Measurements from ENCODE around the gene KRT85.

KRT85 gene

GRCh38 chr12:52396656-52397055 lies 29.4 kb upstream of the KRT85 start:
- no peaks in the 10 kb centered on the region for H3K36me3 ChIP-seq (ENCODE audit: control insufficient read depth in 5 of 5, insufficient read depth in 5 of 5, low read length in 5 of 5)
- H3K4me3 ChIP-seq (ENCODE audit: low read depth in 1 of 5, low read length in 5 of 5): no peak overlapping the region
- H3K27me3 ChIP-seq (ENCODE audit: control insufficient read depth in 5 of 5, insufficient read depth in 4 of 5, low read length in 5 of 5): peaks cover 0 to 21% (median 4%) of the 10 kb centered on the region in 5 donors
- H3K27ac ChIP-seq (ENCODE audit: low read depth, low read length): no peak overlapping the region
- no peak overlapping the region for H3K9ac ChIP-seq (ENCODE audit: low read length in 5 of 5)
- peaks cover 0 to 10% (median under 1%) of the 10 kb centered on the region in 5 donors for H3K4me1 ChIP-seq (ENCODE audit: control insufficient read depth in 5 of 5, insufficient read depth in 5 of 5, low read length in 5 of 5)
- H3K9me3 ChIP-seq (ENCODE audit: control insufficient read depth in 5 of 5, low read length in 5 of 5): no peaks in the 10 kb centered on the region

GRCh38 chr12:52395761-52396434 lies 28.6 kb upstream of the KRT85 start:
- no peaks in the 10 kb centered on the region for H3K9me3 ChIP-seq (ENCODE audit: control insufficient read depth in 5 of 5, low read length in 5 of 5)
- H3K4me3 ChIP-seq (ENCODE audit: low read depth in 1 of 5, low read length in 5 of 5): no peak overlapping the region
- peaks cover 0 to 16% (median 8%) of the 10 kb centered on the region in 5 donors for H3K4me1 ChIP-seq (ENCODE audit: control insufficient read depth in 5 of 5, insufficient read depth in 5 of 5, low read length in 5 of 5)
- H3K27me3 ChIP-seq (ENCODE audit: control insufficient read depth in 5 of 5, insufficient read depth in 4 of 5, low read length in 5 of 5): peaks cover 0 to 18% (median 4%) of the 10 kb centered on the region in 5 donors
- no peaks in the 10 kb centered on the region for H3K36me3 ChIP-seq (ENCODE audit: control insufficient read depth in 5 of 5, insufficient read depth in 5 of 5, low read length in 5 of 5)
- no peak overlapping the region for H3K27ac ChIP-seq (ENCODE audit: low read depth, low read length)
- no peak overlapping the region for H3K9ac ChIP-seq (ENCODE audit: low read length in 5 of 5)

DNA sequence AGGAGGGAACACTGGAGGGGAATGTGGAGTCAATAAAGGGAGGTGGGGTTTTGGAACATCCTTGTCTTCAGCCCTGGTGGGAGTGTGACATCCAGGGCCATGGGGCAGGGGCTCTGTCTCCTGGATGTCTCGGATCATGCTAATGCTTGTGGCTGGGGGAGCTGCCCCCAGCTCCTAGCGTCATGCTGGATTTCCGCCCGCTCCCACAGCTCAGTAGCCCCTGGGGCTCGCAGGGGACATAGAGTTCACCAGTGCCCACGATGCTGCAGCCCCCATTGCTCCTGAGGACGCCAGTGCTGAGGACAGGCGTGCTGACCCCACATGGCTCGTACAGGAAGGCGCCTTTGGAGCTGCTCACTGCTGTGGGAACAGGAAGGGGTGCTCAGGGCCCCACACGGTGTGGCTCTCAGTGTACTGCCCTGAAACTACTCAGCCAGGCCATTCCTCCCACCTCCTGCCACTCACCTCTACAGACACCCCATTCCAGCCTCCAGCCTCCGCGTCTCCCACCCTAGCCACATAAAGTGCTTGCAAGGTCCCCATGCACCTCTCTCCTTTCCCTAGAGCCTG lies 27.6 kb upstream of the KRT85 start:
- H3K9me3 ChIP-seq (ENCODE audit: control insufficient read depth in 5 of 5, low read length in 5 of 5): no peaks in the 10 kb centered on the region
- H3K36me3 ChIP-seq (ENCODE audit: control insufficient read depth in 5 of 5, insufficient read depth in 5 of 5, low read length in 5 of 5): no peaks in the 10 kb centered on the region
- no peak overlapping the region for H3K4me3 ChIP-seq (ENCODE audit: low read depth in 1 of 5, low read length in 5 of 5)
- no peak overlapping the region for H3K27ac ChIP-seq (ENCODE audit: low read depth, low read length)
- peaks cover 0 to 16% (median 8%) of the 10 kb centered on the region in 5 donors for H3K4me1 ChIP-seq (ENCODE audit: control insufficient read depth in 5 of 5, insufficient read depth in 5 of 5, low read length in 5 of 5)
- H3K27me3 ChIP-seq (ENCODE audit: control insufficient read depth in 5 of 5, insufficient read depth in 4 of 5, low read length in 5 of 5): peaks cover 0 to 17% (median 2%) of the 10 kb centered on the region in 5 donors
- no peak overlapping the region for H3K9ac ChIP-seq (ENCODE audit: low read length in 5 of 5)

DNA sequence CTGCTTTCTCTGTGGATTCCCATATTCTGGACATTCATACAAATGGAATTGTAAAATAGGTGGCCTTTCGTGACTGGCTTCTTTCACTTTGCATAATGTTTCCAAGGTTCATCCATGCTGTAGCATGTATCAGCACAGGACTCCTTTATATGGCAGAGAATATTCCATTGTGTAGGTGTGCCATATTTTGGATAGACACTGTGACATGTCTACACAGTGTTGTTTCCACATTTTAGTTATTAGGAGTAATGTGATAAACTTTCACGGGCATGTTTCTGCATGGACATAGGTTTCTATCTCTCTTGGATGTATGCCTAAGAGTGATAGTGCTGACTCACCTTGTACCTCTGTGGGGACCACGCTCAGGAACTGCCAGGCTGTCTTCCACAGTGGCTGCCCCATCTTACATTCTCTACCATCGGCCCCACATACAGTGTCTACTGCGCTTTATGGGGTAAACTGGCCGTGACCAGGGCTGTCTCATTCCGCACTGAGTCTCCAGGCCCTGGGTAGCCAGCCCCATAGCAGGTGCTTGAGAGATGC lies 25.3 kb upstream of the KRT85 start:
- Histone ChIP-seq H3K27ac (ENCODE audit: low read depth, low read length) (no peak overlapping the region), H3K36me3 (ENCODE audit: control insufficient read depth in 5 of 5, insufficient read depth in 5 of 5, low read length in 5 of 5) (no peaks in the 10 kb centered on the region), H3K4me3 (ENCODE audit: low read depth in 1 of 5, low read length in 5 of 5) (no peak overlapping the region), H3K9ac (ENCODE audit: low read length in 5 of 5) (no peak overlapping the region), H3K4me1 (ENCODE audit: control insufficient read depth in 5 of 5, insufficient read depth in 5 of 5, low read length in 5 of 5) (peaks cover 0 to 16% (median 8%) of the 10 kb centered on the region in 5 donors), H3K27me3 (ENCODE audit: control insufficient read depth in 5 of 5, insufficient read depth in 4 of 5, low read length in 5 of 5) (peaks cover 0 to 9% (median 3%) of the 10 kb centered on the region in 5 donors), H3K9me3 (ENCODE audit: control insufficient read depth in 5 of 5, low read length in 5 of 5) (no peaks in the 10 kb centered on the region)

DNA sequence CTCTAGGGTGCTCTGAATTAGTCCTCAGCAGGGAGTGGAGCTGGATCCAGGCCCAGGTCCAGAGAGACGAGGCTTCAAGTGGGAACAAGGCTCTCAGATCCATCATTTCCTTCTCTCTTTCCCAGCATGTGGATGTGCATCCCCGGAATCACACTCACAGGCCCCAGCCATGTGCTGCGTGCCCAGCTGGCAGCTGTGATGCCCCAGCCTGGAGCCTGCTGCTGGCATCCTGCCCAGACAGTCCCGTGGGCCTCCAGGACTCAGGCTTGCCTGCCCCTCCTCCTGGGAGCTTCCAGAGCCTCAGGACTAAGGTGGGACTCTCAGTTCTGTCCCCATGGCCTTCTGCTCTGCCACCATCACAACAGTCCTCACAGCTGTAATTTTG lies 24.3 kb upstream of the KRT85 start:
- Histone ChIP-seq H3K27ac (ENCODE audit: low read depth, low read length) (no peak overlapping the region), H3K27me3 (ENCODE audit: control insufficient read depth in 5 of 5, insufficient read depth in 4 of 5, low read length in 5 of 5) (peaks cover 0 to 9% (median 3%) of the 10 kb centered on the region in 5 donors), H3K9me3 (ENCODE audit: control insufficient read depth in 5 of 5, low read length in 5 of 5) (no peaks in the 10 kb centered on the region), H3K4me1 (ENCODE audit: control insufficient read depth in 5 of 5, insufficient read depth in 5 of 5, low read length in 5 of 5) (peaks cover 0 to 16% (median 8%) of the 10 kb centered on the region in 5 donors), H3K9ac (ENCODE audit: low read length in 5 of 5) (no peak overlapping the region), H3K4me3 (ENCODE audit: low read depth in 1 of 5, low read length in 5 of 5) (no peak overlapping the region), H3K36me3 (ENCODE audit: control insufficient read depth in 5 of 5, insufficient read depth in 5 of 5, low read length in 5 of 5) (no peaks in the 10 kb centered on the region)

DNA sequence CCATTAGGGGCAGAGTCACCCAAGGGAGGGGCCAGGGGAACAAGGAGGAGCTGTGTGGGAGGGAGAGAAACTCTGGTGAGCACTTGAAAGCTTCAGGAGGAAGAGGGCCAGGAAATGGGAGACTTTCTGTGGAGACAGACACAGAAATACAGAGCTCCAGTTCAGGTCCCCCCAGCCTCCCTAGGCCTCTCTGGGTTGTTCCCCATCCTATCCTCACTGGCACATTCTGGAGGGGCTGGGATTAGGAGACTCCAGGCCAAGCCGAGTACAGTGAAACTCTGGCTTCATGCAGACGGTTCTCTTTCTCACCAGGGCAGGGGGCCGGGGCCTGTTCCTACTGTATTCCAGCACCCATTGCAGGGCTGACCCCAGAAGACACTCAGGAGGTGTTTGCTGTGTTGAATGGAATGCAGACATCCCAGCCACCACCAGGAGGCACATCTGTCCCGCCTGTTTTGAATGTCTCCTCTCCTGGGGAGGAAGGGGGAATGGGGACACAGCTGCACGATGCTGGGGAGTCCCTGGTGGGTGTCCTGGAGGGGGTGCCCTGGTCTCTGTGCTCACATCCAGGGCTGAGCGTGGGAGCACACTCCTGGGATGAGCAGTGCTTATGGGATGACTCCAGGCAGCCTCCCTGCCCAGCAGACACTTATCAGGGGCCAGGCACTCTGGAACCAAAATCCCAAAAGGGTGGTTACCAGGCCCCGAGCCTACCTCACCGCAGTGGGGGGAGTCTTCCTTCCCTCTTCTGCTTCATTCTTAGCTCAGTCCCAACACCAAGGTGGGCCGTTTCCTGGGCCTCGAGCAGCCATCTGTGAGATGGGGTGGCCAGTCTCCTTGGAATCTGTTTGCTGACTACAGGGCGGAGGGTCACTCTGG lies 23.7 kb upstream of the KRT85 start:
- no peak overlapping the region for H3K27ac ChIP-seq (ENCODE audit: low read depth, low read length)
- H3K9ac ChIP-seq (ENCODE audit: low read length in 5 of 5): no peak overlapping the region

GRCh38 chr12:52389313-52390207 lies 22.3 kb upstream of the KRT85 start:
- Histone ChIP-seq H3K27ac (ENCODE audit: low read depth, low read length) (no peak overlapping the region), H3K4me3 (ENCODE audit: low read depth in 1 of 5, low read length in 5 of 5) (no peak overlapping the region), H3K27me3 (ENCODE audit: control insufficient read depth in 5 of 5, insufficient read depth in 4 of 5, low read length in 5 of 5) (peaks cover 0 to 9% (median 0%) of the 10 kb centered on the region in 5 donors), H3K9me3 (ENCODE audit: control insufficient read depth in 5 of 5, low read length in 5 of 5) (no peaks in the 10 kb centered on the region), H3K9ac (ENCODE audit: low read length in 5 of 5) (no peak overlapping the region), H3K36me3 (ENCODE audit: control insufficient read depth in 5 of 5, insufficient read depth in 5 of 5, low read length in 5 of 5) (no peaks in the 10 kb centered on the region), H3K4me1 (ENCODE audit: control insufficient read depth in 5 of 5, insufficient read depth in 5 of 5, low read length in 5 of 5) (peaks cover 0 to 9% (median 8%) of the 10 kb centered on the region in 5 donors)

More for the DNA sequence above, 23.7 kb upstream of the KRT85 start:
- H3K36me3 ChIP-seq (ENCODE audit: control insufficient read depth in 5 of 5, insufficient read depth in 5 of 5, low read length in 5 of 5): no peaks in the 10 kb centered on the region
- peaks cover 0 to 9% (median 0%) of the 10 kb centered on the region in 5 donors for H3K27me3 ChIP-seq (ENCODE audit: control insufficient read depth in 5 of 5, insufficient read depth in 4 of 5, low read length in 5 of 5)
- H3K4me3 ChIP-seq (ENCODE audit: low read depth in 1 of 5, low read length in 5 of 5): no peak overlapping the region
- peaks cover 0 to 11% (median 8%) of the 10 kb centered on the region in 5 donors for H3K4me1 ChIP-seq (ENCODE audit: control insufficient read depth in 5 of 5, insufficient read depth in 5 of 5, low read length in 5 of 5)
- no peaks in the 10 kb centered on the region for H3K9me3 ChIP-seq (ENCODE audit: control insufficient read depth in 5 of 5, low read length in 5 of 5)

DNA sequence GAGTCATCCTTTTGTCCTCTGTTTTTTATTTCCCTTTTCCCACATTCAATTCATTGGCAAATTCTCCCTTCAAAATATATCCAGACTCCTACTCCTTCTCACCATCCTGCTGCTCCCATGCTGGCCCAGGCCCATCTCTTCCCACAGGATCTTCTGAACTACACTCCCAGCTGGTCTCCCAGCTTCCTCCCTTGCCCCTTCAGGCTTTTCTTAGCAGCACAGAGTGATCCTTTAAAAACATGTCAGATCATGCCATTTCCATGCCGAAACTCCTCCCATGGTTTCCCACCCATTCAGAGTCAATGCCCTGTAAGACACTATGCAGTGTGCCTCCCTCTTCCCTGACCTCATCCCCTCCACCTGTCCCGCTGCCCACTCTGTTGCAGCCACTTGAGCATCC lies 20.6 kb upstream of the KRT85 start:
- H3K4me3 ChIP-seq (ENCODE audit: low read depth in 1 of 5, low read length in 5 of 5): no peak overlapping the region
- no peak overlapping the region for H3K9ac ChIP-seq (ENCODE audit: low read length in 5 of 5)
- no peaks in the 10 kb centered on the region for H3K36me3 ChIP-seq (ENCODE audit: control insufficient read depth in 5 of 5, insufficient read depth in 5 of 5, low read length in 5 of 5)
- H3K27ac ChIP-seq (ENCODE audit: low read depth, low read length): no peak overlapping the region
- no peaks in the 10 kb centered on the region for H3K9me3 ChIP-seq (ENCODE audit: control insufficient read depth in 5 of 5, low read length in 5 of 5)
- H3K4me1 ChIP-seq (ENCODE audit: control insufficient read depth in 5 of 5, insufficient read depth in 5 of 5, low read length in 5 of 5): peaks cover 0 to 9% (median 8%) of the 10 kb centered on the region in 5 donors
- peaks cover 0 to 9% (median 0%) of the 10 kb centered on the region in 5 donors for H3K27me3 ChIP-seq (ENCODE audit: control insufficient read depth in 5 of 5, insufficient read depth in 4 of 5, low read length in 5 of 5)

GRCh38 chr12:52385226-52385702 lies 18.0 kb upstream of the KRT85 start, which contains the start of gene KRT84:
Gene KRT84, minus strand, starts transcription at chr12:52385652. Its CDS starts 67 bp downstream, at chr12:52385585.
- Histone ChIP-seq H3K27me3 (ENCODE audit: control insufficient read depth in 5 of 5, insufficient read depth in 4 of 5, low read length in 5 of 5) (peaks cover 0 to 9% (median 0%) of the 10 kb centered on the region in 5 donors), H3K9me3 (ENCODE audit: control insufficient read depth in 5 of 5, low read length in 5 of 5) (no peaks in the 10 kb centered on the region), H3K9ac (ENCODE audit: low read length in 5 of 5) (no peak within 1 kb of the TSS), H3K27ac (ENCODE audit: low read depth, low read length) (no peak within 1 kb of the TSS), H3K4me1 (ENCODE audit: control insufficient read depth in 5 of 5, insufficient read depth in 5 of 5, low read length in 5 of 5) (no peaks in the 10 kb centered on the region), H3K36me3 (ENCODE audit: control insufficient read depth in 5 of 5, insufficient read depth in 5 of 5, low read length in 5 of 5) (no peaks in the 10 kb centered on the region), H3K4me3 (ENCODE audit: low read depth in 1 of 5, low read length in 5 of 5) (no peak within 1 kb of the TSS)

All from subcutaneous abdominal adipose tissue (tissue), 5 donors.